Fibroblast of lung (primary cell): Measurements from ENCODE around the gene GAL. TPM values are rescaled to one million over a fixed set of nuclear protein-coding genes. Genes with fewer than 3 reads are reported as not detected.

Source experiments
- DNase-seq, 2 donors: peaks; one replicate each; pipeline versions ENCODE4 v3.0.0 to v3.0.0-alpha.2; 2010; ENCODE audit warnings: low read depth in 2 of 2
- H2AFZ ChIP-seq: 2 replicates; pipeline ENCODE4 v1.5.1; 2012; ENCODE audit warnings: low read length, control low read depth, inconsistent platforms
- H3K27ac ChIP-seq: 2 replicates; pipeline ENCODE4 v1.5.1; 2011; ENCODE audit warnings: low read length, control low read depth; ENCODE audit not compliant: insufficient read depth
- H3K27me3 ChIP-seq: 2 replicates; pipeline ENCODE4 v1.5.1; 2011; ENCODE audit warnings: mild to moderate bottlenecking, low read length; ENCODE audit not compliant: control insufficient read depth, insufficient read depth
- H3K36me3 ChIP-seq: 2 replicates; pipeline ENCODE4 v1.5.1; 2011; ENCODE audit warnings: low read length; ENCODE audit not compliant: control insufficient read depth, insufficient read depth
- H3K4me1 ChIP-seq: 2 replicates; pipeline ENCODE4 v1.5.1; 2011; ENCODE audit warnings: low read length; ENCODE audit not compliant: control insufficient read depth, insufficient read depth; ENCODE audit errors: extremely low read depth
- H3K4me2 ChIP-seq: 2 replicates; pipeline ENCODE4 v1.5.1; 2011; ENCODE audit warnings: low read length, control low read depth; ENCODE audit not compliant: insufficient read depth; ENCODE audit errors: extremely low read depth
- H3K4me3 ChIP-seq, 4 experiments: fragments of 200-600 bp in 1 of 4; sonication (generic) in 1 of 4; replicated peaks in 1 of 4; 2 replicates each; pipeline ENCODE4 v1.5.1; 2011 to 2016; ENCODE audit warnings: low read length in 4 of 4, low read depth in 3 of 4, mild to moderate bottlenecking in 3 of 4, control low read depth in 2 of 4, inconsistent platforms in 1 of 4, mixed read lengths in 1 of 4; ENCODE audit not compliant: insufficient read depth in 1 of 4; ENCODE audit errors: control extremely low read depth in 1 of 4
- H3K79me2 ChIP-seq: 2 replicates; pipeline ENCODE4 v1.5.1; 2012; ENCODE audit warnings: mild to moderate bottlenecking, low read length, inconsistent platforms; ENCODE audit not compliant: control insufficient read depth, insufficient read depth
- H3K9ac ChIP-seq: 2 replicates; pipeline ENCODE4 v1.5.1; 2011; ENCODE audit warnings: mild to moderate bottlenecking, low read length, control low read depth; ENCODE audit not compliant: insufficient read depth
- H3K9me3 ChIP-seq: 2 replicates; pipeline ENCODE4 v1.5.1; 2012; ENCODE audit warnings: low read depth, low read length; ENCODE audit not compliant: control insufficient read depth, insufficient read depth
- H4K20me1 ChIP-seq: 2 replicates; pipeline ENCODE4 v1.5.1; 2011; ENCODE audit warnings: low read length; ENCODE audit not compliant: control insufficient read depth, insufficient read depth; ENCODE audit errors: extremely low read depth
- EZH2 ChIP-seq: IDR thresholded peaks from 2 replicates; pipeline ENCODE4 v1.5.1; 2012; ENCODE audit warnings: low read length, control low read depth, mild to moderate bottlenecking; ENCODE audit errors: missing control alignments
- polyA plus RNA-seq, 2 donors: library from polyadenylated mRNA; depleted of rRNA in 1 of 2; stranded (reverse) in 1 of 2; unstranded in 1 of 2; fragments of >200 nt; gene quantifications; 2 replicates each; pipeline ENCODE4 v1.2.1, GENCODE V29; 2011 to 2012; ENCODE audit warnings: missing spikeins in 1 of 2
- total RNA-seq: library from RNA; depleted of rRNA; stranded (reverse); fragments of >200 nt; gene quantifications from 2 replicates; pipeline ENCODE4 v1.2.1, GENCODE V29; 2014
- TF ChIP-seq, protein P1 (sequence below), 2 donors: IDR thresholded peaks in 1 of 2; conservative IDR thresholded peaks in 1 of 2; 1 replicate in 1 of 2; 2 replicates in 1 of 2; pipeline ENCODE4 v1.5.1; 2011 to 2012; ENCODE audit warnings: low read length in 2 of 2, control low read depth in 1 of 2, inconsistent platforms in 1 of 2, low read depth in 1 of 2, mild to moderate bottlenecking in 1 of 2

GAL gene
- total and polyA plus RNA-seq, 2 donors (not counting 1 experiment from before 2014, with no cell fraction given) = 1.6 to 5.4 TPM

DNA sequence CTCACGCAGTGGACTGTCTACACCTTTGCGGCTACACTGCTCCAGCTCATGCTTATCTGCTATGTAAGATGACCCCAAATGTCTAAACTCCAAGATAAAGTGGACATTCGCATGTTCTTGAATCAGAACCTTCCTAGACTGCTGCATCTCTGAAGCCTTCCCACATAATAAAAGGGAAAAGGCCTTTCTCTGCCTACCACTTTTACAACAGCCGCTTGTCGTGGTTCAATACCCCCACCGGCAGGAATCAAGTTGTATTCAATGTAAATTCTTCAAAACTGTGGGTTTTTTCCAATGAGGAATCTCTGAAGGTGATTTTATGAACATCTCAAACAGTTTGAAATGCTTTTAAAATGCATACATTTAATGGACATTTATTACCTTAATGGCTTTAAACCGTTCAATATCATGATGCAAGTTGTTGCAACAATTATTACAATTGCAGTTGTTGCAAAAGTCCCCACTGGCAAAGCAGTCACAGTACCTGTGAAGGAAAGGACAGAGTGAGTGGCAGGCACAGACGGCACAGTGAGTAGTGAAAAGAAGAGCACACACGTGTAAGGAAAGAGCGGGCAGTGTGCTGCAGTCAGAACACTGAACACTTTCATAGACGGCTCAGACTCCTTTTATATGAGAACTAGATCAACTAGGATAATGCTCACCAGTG, 31.2 kb downstream of the GAL start:
- Histone ChIP-seq H3K27ac (no peak overlapping the region), H3K9ac (no peak overlapping the region), H3K36me3 (no peaks in the 10 kb centered on the region), H3K79me2 (no peaks in the 10 kb centered on the region), H3K4me1 (no peaks in the 10 kb centered on the region), H3K27me3 (peaks cover 30% of the 10 kb centered on the region), H3K4me2 (no peak overlapping the region), H3K9me3 (no peaks in the 10 kb centered on the region), H4K20me1 (no peaks in the 10 kb centered on the region), H2AFZ (no peak overlapping the region), H3K4me3 (no peak overlapping the region)
- DNase-seq = no peak
- TF ChIP-seq EZH2 = no peak
- TF ChIP-seq, protein P1, sequence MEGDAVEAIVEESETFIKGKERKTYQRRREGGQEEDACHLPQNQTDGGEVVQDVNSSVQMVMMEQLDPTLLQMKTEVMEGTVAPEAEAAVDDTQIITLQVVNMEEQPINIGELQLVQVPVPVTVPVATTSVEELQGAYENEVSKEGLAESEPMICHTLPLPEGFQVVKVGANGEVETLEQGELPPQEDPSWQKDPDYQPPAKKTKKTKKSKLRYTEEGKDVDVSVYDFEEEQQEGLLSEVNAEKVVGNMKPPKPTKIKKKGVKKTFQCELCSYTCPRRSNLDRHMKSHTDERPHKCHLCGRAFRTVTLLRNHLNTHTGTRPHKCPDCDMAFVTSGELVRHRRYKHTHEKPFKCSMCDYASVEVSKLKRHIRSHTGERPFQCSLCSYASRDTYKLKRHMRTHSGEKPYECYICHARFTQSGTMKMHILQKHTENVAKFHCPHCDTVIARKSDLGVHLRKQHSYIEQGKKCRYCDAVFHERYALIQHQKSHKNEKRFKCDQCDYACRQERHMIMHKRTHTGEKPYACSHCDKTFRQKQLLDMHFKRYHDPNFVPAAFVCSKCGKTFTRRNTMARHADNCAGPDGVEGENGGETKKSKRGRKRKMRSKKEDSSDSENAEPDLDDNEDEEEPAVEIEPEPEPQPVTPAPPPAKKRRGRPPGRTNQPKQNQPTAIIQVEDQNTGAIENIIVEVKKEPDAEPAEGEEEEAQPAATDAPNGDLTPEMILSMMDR (conservative IDR thresholded peaks at IDR 0.05 in 1 of 2, IDR thresholded peaks at IDR 0.05 in 1 of 2; ENCODE audit: low read depth in 1 of 2, low read length in 2 of 2) = no peak

GRCh38 chr11:68721075-68721474, 36.7 kb downstream of the GAL start:
- Histone ChIP-seq H3K9ac (no peak overlapping the region), H3K4me2 (no peak overlapping the region), H3K36me3 (no peaks in the 10 kb centered on the region), H3K4me3 (no peak overlapping the region), H3K9me3 (no peaks in the 10 kb centered on the region), H3K27me3 (peaks cover 22% of the 10 kb centered on the region), H2AFZ (no peak overlapping the region), H4K20me1 (no peaks in the 10 kb centered on the region), H3K4me1 (no peaks in the 10 kb centered on the region), H3K79me2 (no peaks in the 10 kb centered on the region), H3K27ac (no peak overlapping the region)
- DNase-seq = no peak
- TF ChIP-seq EZH2 = no peak
- TF ChIP-seq, protein P1 (conservative IDR thresholded peaks at IDR 0.05 in 1 of 2, IDR thresholded peaks at IDR 0.05 in 1 of 2; ENCODE audit: low read depth in 1 of 2, low read length in 2 of 2) = no peak

- TF ChIP-seq, protein P1 (conservative IDR thresholded peaks at IDR 0.05 in 1 of 2, IDR thresholded peaks at IDR 0.05 in 1 of 2; ENCODE audit: low read depth in 1 of 2, low read length in 2 of 2) = no peak
- TF ChIP-seq EZH2 = no peak
- no peaks in the 10 kb centered on the region for H4K20me1 ChIP-seq
- no peaks in the 10 kb centered on the region for H3K9me3 ChIP-seq
- no peaks in the 10 kb centered on the region for H3K36me3 ChIP-seq
- DNase-seq = no peak
- H3K9ac ChIP-seq = no peak overlapping the region
- no peaks in the 10 kb centered on the region for H3K79me2 ChIP-seq
- no peak overlapping the region for H3K27ac ChIP-seq
- H3K4me2 ChIP-seq = no peak overlapping the region
- no peak overlapping the region for H3K4me3 ChIP-seq
- H3K4me1 ChIP-seq = no peaks in the 10 kb centered on the region
- no peak overlapping the region for H2AFZ ChIP-seq
- H3K27me3 ChIP-seq = peaks cover 21% of the 10 kb centered on the region
Measured at GRCh38 chr11:68722143-68722542, 37.8 kb downstream of the GAL start.
